ENCODE data around the gene CHRDL2. TPM values are rescaled to one million over a fixed set of nuclear protein-coding genes. Genes with fewer than 3 reads are reported as not detected.

Gene CHRDL2
- total and polyA plus RNA-seq, 2 of the 13 experiments (the other 11 are each of a cell fraction or from before 2014, with no cell fraction given), result 0.04 TPM; not detected in 1

DNA sequence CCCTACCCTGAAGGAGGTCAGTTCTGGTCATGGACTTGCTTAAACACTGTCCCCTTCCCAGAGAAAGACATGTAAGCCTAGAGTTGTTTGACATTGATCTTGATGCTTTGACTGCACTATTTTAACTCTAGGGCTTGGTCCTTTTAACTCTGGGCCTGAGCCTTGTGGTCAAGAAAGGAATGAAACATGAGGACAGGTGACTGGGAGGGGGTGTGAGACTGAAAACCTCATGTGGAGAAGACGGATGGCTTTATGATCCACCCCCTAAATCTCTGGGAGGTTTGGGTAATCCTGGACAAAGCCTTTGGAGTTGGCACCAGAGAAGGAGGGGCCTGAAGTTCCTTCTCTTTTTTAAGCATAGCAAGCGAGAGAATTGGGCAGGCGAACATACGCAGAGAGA lies 17.5 kb downstream of the CHRDL2 start:
- no TSS peak for BruUV-seq (replicated peaks)
- in situ Hi-C loops (cut with HindIII; ENCODE audit: extremely low pct_ligation_motif_present, low pct_unique_long_range_greater_than_20kb), result no loop called here
- peaks cover 17% of the 10 kb centered on the region; the same call in 1 of the 2 replicates for H3K4me1 ChIP-seq (ENCODE audit: insufficient read depth, low read length)
- no peak for FAIRE-seq
- no peak for ATAC-seq
- H3K27ac ChIP-seq (ENCODE audit: extremely low read length, insufficient read depth, low read length), result no peak overlapping the region
- CTCF ChIA-PET (ENCODE audit: low intra/inter-chr PET ratio, low total read pairs), result no interaction called here
- H3K4me3 ChIP-seq (replicated peaks in 1 of 3; ENCODE audit: insufficient read depth in 1 of 3, low read depth in 2 of 3, low read length in 3 of 3), result no peak overlapping the region
- H3K9me3 ChIP-seq (ENCODE audit: low read length), result no peaks in the 10 kb centered on the region
- TF ChIP-seq, protein P1, sequence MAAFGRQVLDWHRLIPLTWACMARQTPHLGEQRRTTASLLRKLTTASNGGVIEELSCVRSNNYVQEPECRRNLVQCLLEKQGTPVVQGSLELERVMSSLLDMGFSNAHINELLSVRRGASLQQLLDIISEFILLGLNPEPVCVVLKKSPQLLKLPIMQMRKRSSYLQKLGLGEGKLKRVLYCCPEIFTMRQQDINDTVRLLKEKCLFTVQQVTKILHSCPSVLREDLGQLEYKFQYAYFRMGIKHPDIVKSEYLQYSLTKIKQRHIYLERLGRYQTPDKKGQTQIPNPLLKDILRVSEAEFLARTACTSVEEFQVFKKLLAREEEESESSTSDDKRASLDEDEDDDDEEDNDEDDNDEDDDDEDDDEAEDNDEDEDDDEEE (CRISPR knock-in tag; IDR thresholded peaks at IDR 0.05), result no peak
- TF ChIP-seq ZNF317 (CRISPR knock-in tag; IDR thresholded peaks at IDR 0.05) (no peak), ZNF329 (CRISPR knock-in tag; IDR thresholded peaks at IDR 0.05; ENCODE audit: low read depth) (no peak), AGO1 (IDR thresholded peaks at IDR 0.05; ENCODE audit: low read depth, low read length, poor library complexity, severe bottlenecking) (no peak), ZNF33A (CRISPR knock-in tag; IDR thresholded peaks at IDR 0.05; ENCODE audit: borderline replicate concordance) (no peak), ZNF550 (CRISPR knock-in tag; IDR thresholded peaks at IDR 0.05; ENCODE audit: borderline replicate concordance) (no peak), ZNF335 (CRISPR knock-in tag; IDR thresholded peaks at IDR 0.05) (no peak), SMYD3 (CRISPR knock-in tag; IDR thresholded peaks at IDR 0.05) (no peak), AKAP8 (CRISPR knock-in tag; IDR thresholded peaks at IDR 0.05) (no peak)
- TF ChIP-seq, protein P2, sequence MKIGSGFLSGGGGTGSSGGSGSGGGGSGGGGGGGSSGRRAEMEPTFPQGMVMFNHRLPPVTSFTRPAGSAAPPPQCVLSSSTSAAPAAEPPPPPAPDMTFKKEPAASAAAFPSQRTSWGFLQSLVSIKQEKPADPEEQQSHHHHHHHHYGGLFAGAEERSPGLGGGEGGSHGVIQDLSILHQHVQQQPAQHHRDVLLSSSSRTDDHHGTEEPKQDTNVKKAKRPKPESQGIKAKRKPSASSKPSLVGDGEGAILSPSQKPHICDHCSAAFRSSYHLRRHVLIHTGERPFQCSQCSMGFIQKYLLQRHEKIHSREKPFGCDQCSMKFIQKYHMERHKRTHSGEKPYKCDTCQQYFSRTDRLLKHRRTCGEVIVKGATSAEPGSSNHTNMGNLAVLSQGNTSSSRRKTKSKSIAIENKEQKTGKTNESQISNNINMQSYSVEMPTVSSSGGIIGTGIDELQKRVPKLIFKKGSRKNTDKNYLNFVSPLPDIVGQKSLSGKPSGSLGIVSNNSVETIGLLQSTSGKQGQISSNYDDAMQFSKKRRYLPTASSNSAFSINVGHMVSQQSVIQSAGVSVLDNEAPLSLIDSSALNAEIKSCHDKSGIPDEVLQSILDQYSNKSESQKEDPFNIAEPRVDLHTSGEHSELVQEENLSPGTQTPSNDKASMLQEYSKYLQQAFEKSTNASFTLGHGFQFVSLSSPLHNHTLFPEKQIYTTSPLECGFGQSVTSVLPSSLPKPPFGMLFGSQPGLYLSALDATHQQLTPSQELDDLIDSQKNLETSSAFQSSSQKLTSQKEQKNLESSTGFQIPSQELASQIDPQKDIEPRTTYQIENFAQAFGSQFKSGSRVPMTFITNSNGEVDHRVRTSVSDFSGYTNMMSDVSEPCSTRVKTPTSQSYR (CRISPR knock-in tag; IDR thresholded peaks at IDR 0.05; ENCODE audit: borderline replicate concordance), result no peak
- TF ChIP-seq, protein P3, sequence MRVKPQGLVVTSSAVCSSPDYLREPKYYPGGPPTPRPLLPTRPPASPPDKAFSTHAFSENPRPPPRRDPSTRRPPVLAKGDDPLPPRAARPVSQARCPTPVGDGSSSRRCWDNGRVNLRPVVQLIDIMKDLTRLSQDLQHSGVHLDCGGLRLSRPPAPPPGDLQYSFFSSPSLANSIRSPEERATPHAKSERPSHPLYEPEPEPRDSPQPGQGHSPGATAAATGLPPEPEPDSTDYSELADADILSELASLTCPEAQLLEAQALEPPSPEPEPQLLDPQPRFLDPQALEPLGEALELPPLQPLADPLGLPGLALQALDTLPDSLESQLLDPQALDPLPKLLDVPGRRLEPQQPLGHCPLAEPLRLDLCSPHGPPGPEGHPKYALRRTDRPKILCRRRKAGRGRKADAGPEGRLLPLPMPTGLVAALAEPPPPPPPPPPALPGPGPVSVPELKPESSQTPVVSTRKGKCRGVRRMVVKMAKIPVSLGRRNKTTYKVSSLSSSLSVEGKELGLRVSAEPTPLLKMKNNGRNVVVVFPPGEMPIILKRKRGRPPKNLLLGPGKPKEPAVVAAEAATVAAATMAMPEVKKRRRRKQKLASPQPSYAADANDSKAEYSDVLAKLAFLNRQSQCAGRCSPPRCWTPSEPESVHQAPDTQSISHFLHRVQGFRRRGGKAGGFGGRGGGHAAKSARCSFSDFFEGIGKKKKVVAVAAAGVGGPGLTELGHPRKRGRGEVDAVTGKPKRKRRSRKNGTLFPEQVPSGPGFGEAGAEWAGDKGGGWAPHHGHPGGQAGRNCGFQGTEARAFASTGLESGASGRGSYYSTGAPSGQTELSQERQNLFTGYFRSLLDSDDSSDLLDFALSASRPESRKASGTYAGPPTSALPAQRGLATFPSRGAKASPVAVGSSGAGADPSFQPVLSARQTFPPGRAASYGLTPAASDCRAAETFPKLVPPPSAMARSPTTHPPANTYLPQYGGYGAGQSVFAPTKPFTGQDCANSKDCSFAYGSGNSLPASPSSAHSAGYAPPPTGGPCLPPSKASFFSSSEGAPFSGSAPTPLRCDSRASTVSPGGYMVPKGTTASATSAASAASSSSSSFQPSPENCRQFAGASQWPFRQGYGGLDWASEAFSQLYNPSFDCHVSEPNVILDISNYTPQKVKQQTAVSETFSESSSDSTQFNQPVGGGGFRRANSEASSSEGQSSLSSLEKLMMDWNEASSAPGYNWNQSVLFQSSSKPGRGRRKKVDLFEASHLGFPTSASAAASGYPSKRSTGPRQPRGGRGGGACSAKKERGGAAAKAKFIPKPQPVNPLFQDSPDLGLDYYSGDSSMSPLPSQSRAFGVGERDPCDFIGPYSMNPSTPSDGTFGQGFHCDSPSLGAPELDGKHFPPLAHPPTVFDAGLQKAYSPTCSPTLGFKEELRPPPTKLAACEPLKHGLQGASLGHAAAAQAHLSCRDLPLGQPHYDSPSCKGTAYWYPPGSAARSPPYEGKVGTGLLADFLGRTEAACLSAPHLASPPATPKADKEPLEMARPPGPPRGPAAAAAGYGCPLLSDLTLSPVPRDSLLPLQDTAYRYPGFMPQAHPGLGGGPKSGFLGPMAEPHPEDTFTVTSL (CRISPR knock-in tag; IDR thresholded peaks at IDR 0.05; ENCODE audit: borderline replicate concordance), result no peak
- H3K9ac ChIP-seq (ENCODE audit: insufficient read depth, low read depth, low read length), result no peak overlapping the region
- intact Hi-C loops (cut with micrococcal nuclease; ENCODE audit: unreplicated experiment), result no loop called here
- POLR2A ChIA-PET, result no interaction called here
- H3K79me2 ChIP-seq (ENCODE audit: insufficient read depth, low read length), result no peaks in the 10 kb centered on the region
- no peak for DNase-seq (ENCODE audit: low spot score)
- H3K27me3 ChIP-seq (ENCODE audit: control insufficient read depth in 1 of 2, insufficient read depth in 2 of 2, low read length in 2 of 2), result peaks cover 5 to 54% of the 10 kb centered on the region in 2 experiments
- H3K4me2 ChIP-seq (ENCODE audit: low read depth, low read length), result no peak overlapping the region
- no peaks in the 10 kb centered on the region for H4K20me1 ChIP-seq (ENCODE audit: insufficient read depth, low read length)
- H3K36me3 ChIP-seq (replicated peaks in 1 of 2; ENCODE audit: control insufficient read depth in 1 of 2, insufficient read depth in 2 of 2, low read length in 2 of 2), result no peaks in the 10 kb centered on the region
- no peak overlapping the region for H2AFZ ChIP-seq (ENCODE audit: low read length)
- WGBS (ENCODE audit: low lambda C conversion rate), result 40% methylated on average over 4 of the region's 4 CpGs
